ENCODE data around the gene POLD1.

DNA sequence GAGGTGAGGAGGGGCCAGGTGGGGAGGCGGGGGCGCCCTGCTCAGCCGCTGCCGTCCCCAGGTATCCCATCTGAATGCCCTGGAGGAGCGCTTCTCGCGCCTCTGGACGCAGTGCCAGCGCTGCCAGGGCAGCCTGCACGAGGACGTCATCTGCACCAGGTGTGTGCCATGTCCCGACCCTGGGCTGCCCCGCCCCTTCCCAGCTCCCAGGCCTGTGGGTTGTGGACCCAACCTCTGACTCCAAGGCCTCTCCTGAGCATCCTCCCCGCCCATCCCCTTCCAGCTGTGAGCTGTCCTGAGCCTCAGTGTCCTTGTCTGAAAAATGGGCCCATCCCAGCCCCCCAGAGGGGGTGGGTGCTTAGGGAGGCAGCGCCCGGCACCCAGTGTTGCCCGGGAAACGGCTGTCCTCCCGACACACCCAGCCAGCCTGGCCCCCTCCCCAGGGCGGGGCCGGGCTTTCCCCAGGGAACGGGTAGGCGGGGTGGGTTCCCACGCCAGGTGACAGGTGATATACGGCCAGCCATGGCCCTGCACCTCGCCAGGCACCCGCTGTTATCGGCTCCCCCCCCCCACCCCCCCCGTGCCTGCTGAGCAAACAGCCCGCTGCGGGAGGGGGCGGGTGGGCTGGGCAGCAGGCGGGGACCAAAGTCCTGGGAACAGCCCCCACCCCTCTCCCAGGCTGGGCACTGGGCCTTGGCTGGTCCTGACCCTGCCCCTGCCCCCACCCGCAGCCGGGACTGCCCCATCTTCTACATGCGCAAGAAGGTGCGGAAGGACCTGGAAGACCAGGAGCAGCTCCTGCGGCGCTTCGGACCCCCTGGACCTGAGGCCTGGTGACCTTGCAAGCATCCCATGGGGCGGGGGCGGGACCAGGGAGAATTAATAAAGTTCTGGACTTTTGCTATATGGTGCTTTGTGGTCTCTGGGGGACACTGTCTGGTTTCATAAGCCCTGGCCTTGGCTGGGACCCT, 33.2 kb downstream of the POLD1 start:
- TF ChIP-seq CTCF (IDR thresholded peaks at IDR 0.05; ENCODE audit: low read depth, low read length) (no peak), EZH2phosphoT487 (IDR thresholded peaks at IDR 0.05; ENCODE audit: low read depth) (no peak)

Data from OCI-LY3 (cell line).